OCI-LY7 (cell line): ENCODE measurements around the gene FANCE. TPM values are rescaled to one million over a fixed set of nuclear protein-coding genes. Genes with fewer than 3 reads are reported as not detected.

Source experiments
- BruUV-seq: library from RNA; stranded (reverse); fragments of 400-500 nt; replicated peaks from 2 replicates; lab custom pipeline; 2021; lab: Mats Ljungman, UMichigan
- CTCF ChIA-PET: fragments of 300-600 bp; sonication (Branson Sonifier 250); formaldehyde crosslinking; loops from one replicate; lab custom pipeline; 2022; ENCODE audit warnings: antibody characterized with exemption; ENCODE audit not compliant: unreplicated experiment; lab: Charles Lee
- POLR2A ChIA-PET: fragments of 300-600 bp; sonication (Branson Sonifier 250); formaldehyde crosslinking; loops from one replicate; lab custom pipeline; 2022; ENCODE audit warnings: antibody characterized with exemption; lab: Charles Lee
- DNase-seq: peaks from one replicate; pipeline ENCODE4 v3.0.0-alpha.2; 2015; ENCODE audit warnings: low spot score
- H2AFZ ChIP-seq: fragments of 200-600 bp; sonication (generic), shearing (Covaris generic); 2 replicates; pipeline ENCODE4 v1.6.1; 2014; ENCODE audit warnings: mild to moderate bottlenecking, antibody characterized with exemption, low read length, moderate library complexity
- H3K27ac ChIP-seq: fragments of 200-600 bp; sonication (generic); 2 replicates; pipeline ENCODE4 v1.5.1; 2014; ENCODE audit warnings: mixed run types, low read depth, mild to moderate bottlenecking, moderate library complexity, low read length, inconsistent platforms; ENCODE audit not compliant: poor library complexity, severe bottlenecking
- H3K36me3 ChIP-seq: fragments of 200-600 bp; sonication (generic); 2 replicates; pipeline ENCODE4 v1.6.1; 2014; ENCODE audit warnings: mild to moderate bottlenecking, antibody characterized with exemption, low read length, moderate library complexity, mixed read lengths; ENCODE audit not compliant: insufficient read depth
- H3K4me1 ChIP-seq: fragments of 200-600 bp; sonication (generic); 2 replicates; pipeline ENCODE4 v1.5.1; 2014; ENCODE audit warnings: mild to moderate bottlenecking, low read length; ENCODE audit not compliant: insufficient read depth, poor library complexity, severe bottlenecking
- H3K4me2 ChIP-seq: fragments of 200-600 bp; sonication (generic); 2 replicates; pipeline ENCODE4 v1.6.1; 2014; ENCODE audit warnings: mild to moderate bottlenecking, low read length
- H3K4me3 ChIP-seq: fragments of 200-600 bp; sonication (generic); 2 replicates; pipeline ENCODE4 v1.5.1; 2014; ENCODE audit warnings: mild to moderate bottlenecking, low read depth, low read length; ENCODE audit not compliant: poor library complexity, severe bottlenecking
- H3K79me2 ChIP-seq: fragments of 200-600 bp; sonication (generic); 2 replicates; pipeline ENCODE4 v1.6.1; 2016; ENCODE audit warnings: low read depth, mild to moderate bottlenecking, low read length, moderate library complexity, mixed read lengths; ENCODE audit not compliant: insufficient read depth
- H3K9me2 ChIP-seq: fragments of 200-600 bp; sonication (generic); 2 replicates; pipeline ENCODE4 v1.6.1; 2016; ENCODE audit warnings: mild to moderate bottlenecking, low read length, mixed read lengths; ENCODE audit not compliant: insufficient read depth
- H3K9me3 ChIP-seq: fragments of 200-600 bp; sonication (generic); 2 replicates; pipeline ENCODE4 v1.6.1; 2014; ENCODE audit warnings: mild to moderate bottlenecking, mixed run types, low read length, mixed read lengths
- H4K20me1 ChIP-seq: fragments of 200-600 bp; sonication (generic); 2 replicates; pipeline ENCODE4 v1.6.1; 2014; ENCODE audit warnings: mild to moderate bottlenecking, antibody characterized with exemption, low read length, moderate library complexity, mixed read lengths; ENCODE audit not compliant: insufficient read depth
- CTCF ChIP-seq: fragments of 200-600 bp; sonication (generic); conservative IDR thresholded peaks from 2 replicates; pipeline ENCODE4 v1.5.1; 2014; ENCODE audit warnings: mild to moderate bottlenecking, antibody characterized with exemption, low read length, moderate library complexity, mixed read lengths
- EZH2phosphoT487 ChIP-seq: fragments of 200-600 bp; sonication (generic); IDR thresholded peaks from 2 replicates; pipeline ENCODE4 v1.6.1; 2018; ENCODE audit warnings: low read depth, borderline replicate concordance, mild to moderate bottlenecking, mixed run types, antibody characterized with exemption, low read length, moderate library complexity, mixed read lengths
- intact Hi-C: fragments of 100-400 bp; cut with micrococcal nuclease; formaldehyde crosslinking; loops from one replicate; pipeline ENCODE4 v1.10.0; 2022; ENCODE audit not compliant: unreplicated experiment
- total RNA-seq, 2 experiments: library from RNA; depleted of rRNA in 1 of 2; stranded (reverse); fragments of >200 nt in 1 of 2; shearing (Covaris generic) in 1 of 2; gene quantifications; 2 replicates each; pipeline ENCODE4 v1.2.3, GENCODE V29; 2014 to 2022

The FANCE gene
- total RNA-seq, 2 experiments from 2014 or later, result 14.4 to 17.4 TPM

- H3K79me2 ChIP-seq, result no peaks in the 10 kb centered on the region
- POLR2A ChIA-PET, result no interaction called here
- H3K9me2 ChIP-seq, result no peaks in the 10 kb centered on the region
- H3K27ac ChIP-seq, result no peak overlapping the region
- no peak overlapping the region for H3K4me3 ChIP-seq
- CTCF ChIA-PET, result no interaction called here
- H4K20me1 ChIP-seq, result no peaks in the 10 kb centered on the region
- H3K4me1 ChIP-seq, result no peaks in the 10 kb centered on the region
- no peak for TF ChIP-seq CTCF
- intact Hi-C loops, result no loop called here
- H2AFZ ChIP-seq, result no peak overlapping the region
- H3K4me2 ChIP-seq, result no peak overlapping the region
- no TSS peak for BruUV-seq
- no peaks in the 10 kb centered on the region for H3K36me3 ChIP-seq
- no peak for DNase-seq
- no peaks in the 10 kb centered on the region for H3K9me3 ChIP-seq
These were observed 10.9 kb upstream of the FANCE start for GRCh38 chr6:35441205-35441604.

GRCh38 chr6:35441642-35442041, 10.5 kb upstream of the FANCE start:
- ChIA-PET CTCF (no interaction called here), POLR2A (no interaction called here)
- Histone ChIP-seq H3K27ac (no peak overlapping the region), H3K36me3 (no peaks in the 10 kb centered on the region), H3K9me2 (no peaks in the 10 kb centered on the region), H3K4me1 (no peaks in the 10 kb centered on the region), H4K20me1 (no peaks in the 10 kb centered on the region), H3K4me3 (no peak overlapping the region), H2AFZ (no peak overlapping the region), H3K79me2 (no peaks in the 10 kb centered on the region), H3K9me3 (no peaks in the 10 kb centered on the region), H3K4me2 (no peak overlapping the region)
- no peak for TF ChIP-seq EZH2phosphoT487
- TF ChIP-seq CTCF, result no peak
- BruUV-seq, result no TSS peak
- intact Hi-C loops, result no loop called here
- DNase-seq, result no peak

- H3K4me3 ChIP-seq, result no peak overlapping the region
- no peaks in the 10 kb centered on the region for H3K36me3 ChIP-seq
- H3K9me2 ChIP-seq, result no peaks in the 10 kb centered on the region
- no TSS peak for BruUV-seq
- H3K9me3 ChIP-seq, result no peaks in the 10 kb centered on the region
- H3K4me1 ChIP-seq, result no peaks in the 10 kb centered on the region
- no peaks in the 10 kb centered on the region for H4K20me1 ChIP-seq
- intact Hi-C loops, result no loop called here
- DNase-seq, result no peak
- TF ChIP-seq CTCF, result no peak
- TF ChIP-seq EZH2phosphoT487, result no peak
- no peak overlapping the region for H3K27ac ChIP-seq
- no peak overlapping the region for H2AFZ ChIP-seq
- ChIA-PET CTCF (no interaction called here), POLR2A (interaction anchor here (0.6 kb wide), 1 partner anchor 55 kb away, joined by 4 read pairs; no protein-coding TSS in a partner anchor)
- no peaks in the 10 kb centered on the region for H3K79me2 ChIP-seq
- H3K4me2 ChIP-seq, result no peak overlapping the region
These were observed 9.4 kb upstream of the FANCE start for GRCh38 chr6:35442693-35443092.
